ENCODE measurements around the gene AKAP6. TPM values are rescaled to one million over a fixed set of nuclear protein-coding genes. Genes with fewer than 3 reads are reported as not detected.

AKAP6 gene
- total and polyA plus RNA-seq, 12 donors: 0.71 to 24.7 (median 8.1) TPM

- Histone ChIP-seq H3K36me3 (replicated peaks in 1 of 2) (no peaks in the 10 kb centered on the region), H3K9me3 (replicated peaks in 1 of 3) (no peaks in the 10 kb centered on the region), H3K27me3 (no peaks in the 10 kb centered on the region), H3K27ac (no peak overlapping the region), H3K4me1 (replicated peaks in 1 of 2) (no peaks in the 10 kb centered on the region), H3K4me3 (no peak overlapping the region)
- intact Hi-C loops (cut with DNase I): no loop called here
- DNase-seq: no peak
- TF ChIP-seq POLR2A (IDR thresholded peaks at IDR 0.05) (no peak), CTCF (IDR thresholded peaks at IDR 0.05) (no peak)
- 83 to 100% (median 87%) methylated on average over 1 of the region's 1 CpG for WGBS, 4 donors
Observed at GRCh38 chr14:32345311-32345791, 16.3 kb downstream of the AKAP6 start.

- intact Hi-C loops (cut with DNase I): no loop called here
- no peak for TF ChIP-seq CTCF (IDR thresholded peaks at IDR 0.05)
- TF ChIP-seq POLR2A (IDR thresholded peaks at IDR 0.05): no peak
- 89 to 95% (median 93%) methylated on average over 4 of the region's 4 CpGs for WGBS, 4 donors
Observed at GRCh38 chr14:32349322-32349721, 20.2 kb downstream of the AKAP6 start.

GRCh38 chr14:32350020-32350419 is 20.9 kb downstream of the AKAP6 start:
- no peaks in the 10 kb centered on the region for H3K9me3 ChIP-seq (replicated peaks in 1 of 3)
- H3K4me1 ChIP-seq (replicated peaks in 1 of 2): no peaks in the 10 kb centered on the region
- no peaks in the 10 kb centered on the region for H3K36me3 ChIP-seq (replicated peaks in 1 of 2)
- H3K27ac ChIP-seq: no peak overlapping the region
- 25 to 30% (median 29%) methylated on average over 1 of the region's 1 CpG for WGBS, 4 donors
- no peaks in the 10 kb centered on the region for H3K27me3 ChIP-seq
- no peak overlapping the region for H3K4me3 ChIP-seq
- no peak for TF ChIP-seq CTCF (IDR thresholded peaks at IDR 0.05)
- TF ChIP-seq POLR2A (IDR thresholded peaks at IDR 0.05): no peak
- DNase-seq: no peak
- intact Hi-C loops (cut with DNase I): no loop called here

More at GRCh38 chr14:32349322-32349721, 20.2 kb downstream of the AKAP6 start:
- Histone ChIP-seq H3K27me3 (no peaks in the 10 kb centered on the region), H3K27ac (no peak overlapping the region), H3K36me3 (replicated peaks in 1 of 2) (no peaks in the 10 kb centered on the region), H3K4me1 (replicated peaks in 1 of 2) (no peaks in the 10 kb centered on the region), H3K4me3 (no peak overlapping the region), H3K9me3 (replicated peaks in 1 of 3) (no peaks in the 10 kb centered on the region)
- no peak for DNase-seq

GRCh38 chr14:32352631-32353030 is 23.5 kb downstream of the AKAP6 start:
- DNase-seq: no peak
- Histone ChIP-seq H3K4me1 (replicated peaks in 1 of 2) (no peaks in the 10 kb centered on the region), H3K27me3 (no peaks in the 10 kb centered on the region), H3K36me3 (replicated peaks in 1 of 2) (no peaks in the 10 kb centered on the region), H3K9me3 (replicated peaks in 1 of 3) (no peaks in the 10 kb centered on the region), H3K27ac (no peak overlapping the region), H3K4me3 (no peak overlapping the region)
- TF ChIP-seq POLR2A (IDR thresholded peaks at IDR 0.05) (no peak), CTCF (IDR thresholded peaks at IDR 0.05) (no peak)
- intact Hi-C loops (cut with DNase I): no loop called here
- WGBS, 4 donors: 84 to 89% (median 87%) methylated on average over 4 of the region's 4 CpGs

All from adrenal gland (tissue), 12 donors.